ENCODE measurements around the gene AMH.
"Not testable (repeated sequence)": the region's sequence is repeated elsewhere in the genome, so short reads cannot be mapped to it uniquely, and the experiment has no call there.

AMH gene

DNA sequence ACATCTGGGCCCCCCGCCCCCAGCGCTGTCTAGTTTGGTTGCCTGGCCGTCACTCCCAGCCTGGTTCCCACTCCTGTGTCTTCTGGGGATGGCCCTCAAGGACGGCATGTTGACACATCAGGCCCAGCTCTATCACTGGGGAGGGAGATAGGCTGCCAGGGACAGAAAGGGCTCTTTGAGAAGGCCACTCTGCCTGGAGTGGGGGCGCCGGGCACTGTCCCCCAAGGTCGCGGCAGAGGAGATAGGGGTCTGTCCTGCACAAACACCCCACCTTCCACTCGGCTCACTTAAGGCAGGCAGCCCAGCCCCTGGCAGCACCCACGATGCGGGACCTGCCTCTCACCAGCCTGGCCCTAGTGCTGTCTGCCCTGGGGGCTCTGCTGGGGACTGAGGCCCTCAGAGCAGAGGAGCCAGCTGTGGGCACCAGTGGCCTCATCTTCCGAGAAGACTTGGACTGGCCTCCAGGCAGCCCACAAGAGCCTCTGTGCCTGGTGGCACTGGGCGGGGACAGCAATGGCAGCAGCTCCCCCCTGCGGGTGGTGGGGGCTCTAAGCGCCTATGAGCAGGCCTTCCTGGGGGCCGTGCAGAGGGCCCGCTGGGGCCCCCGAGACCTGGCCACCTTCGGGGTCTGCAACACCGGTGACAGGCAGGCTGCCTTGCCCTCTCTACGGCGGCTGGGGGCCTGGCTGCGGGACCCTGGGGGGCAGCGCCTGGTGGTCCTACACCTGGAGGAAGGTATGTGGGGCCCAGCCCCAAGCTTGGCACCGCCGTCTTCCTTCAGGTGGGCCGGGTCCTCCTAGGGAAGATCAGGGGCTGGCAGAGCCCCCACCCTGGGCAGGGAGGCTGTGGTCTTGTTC lies at the start of gene AMH:
TSS of gene AMH (plus strand) at position 314 of the 857 bp plus-strand sequence. CDS start at position 324, 10 bp downstream.
- no peak for DNase-seq

DNA sequence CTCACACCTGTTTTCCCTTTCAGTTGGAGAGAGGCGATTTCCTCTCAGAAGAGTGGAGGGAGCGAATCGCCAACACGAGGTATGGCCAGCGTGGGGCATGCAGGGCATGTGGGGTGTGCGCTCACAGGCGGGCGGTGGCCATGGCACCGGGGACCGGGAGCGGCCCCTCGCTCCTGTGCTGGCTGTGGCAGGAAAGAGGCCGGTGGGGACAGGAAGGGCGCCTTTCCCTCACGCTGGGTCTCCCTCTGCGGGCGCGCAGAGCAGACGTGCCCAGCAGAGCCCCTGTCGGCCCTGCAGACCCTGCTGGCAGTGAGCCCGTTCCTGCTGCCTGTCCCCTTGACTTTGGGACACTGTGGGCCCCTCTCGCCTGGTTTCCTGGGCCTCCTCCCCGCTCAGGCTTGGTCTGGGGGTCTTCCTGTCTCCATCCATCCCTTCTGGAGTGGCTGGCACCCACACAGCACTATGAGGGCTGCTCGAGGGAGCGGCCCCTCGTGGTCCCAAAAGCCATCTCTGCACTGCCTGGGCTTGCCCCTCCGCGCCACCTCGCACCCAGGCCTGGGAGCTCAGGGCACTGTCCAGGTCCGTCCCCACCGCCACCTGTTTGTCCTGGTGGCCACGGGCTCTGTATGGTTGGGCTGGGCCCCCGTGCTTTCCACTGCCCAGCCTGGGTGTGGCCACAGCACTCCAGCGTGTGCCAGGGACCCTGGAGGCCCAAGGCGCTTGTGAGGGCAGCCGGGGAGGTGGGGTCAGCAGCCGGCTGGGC lies 49.1 kb upstream of the AMH start:
- no peak for DNase-seq

DNA sequence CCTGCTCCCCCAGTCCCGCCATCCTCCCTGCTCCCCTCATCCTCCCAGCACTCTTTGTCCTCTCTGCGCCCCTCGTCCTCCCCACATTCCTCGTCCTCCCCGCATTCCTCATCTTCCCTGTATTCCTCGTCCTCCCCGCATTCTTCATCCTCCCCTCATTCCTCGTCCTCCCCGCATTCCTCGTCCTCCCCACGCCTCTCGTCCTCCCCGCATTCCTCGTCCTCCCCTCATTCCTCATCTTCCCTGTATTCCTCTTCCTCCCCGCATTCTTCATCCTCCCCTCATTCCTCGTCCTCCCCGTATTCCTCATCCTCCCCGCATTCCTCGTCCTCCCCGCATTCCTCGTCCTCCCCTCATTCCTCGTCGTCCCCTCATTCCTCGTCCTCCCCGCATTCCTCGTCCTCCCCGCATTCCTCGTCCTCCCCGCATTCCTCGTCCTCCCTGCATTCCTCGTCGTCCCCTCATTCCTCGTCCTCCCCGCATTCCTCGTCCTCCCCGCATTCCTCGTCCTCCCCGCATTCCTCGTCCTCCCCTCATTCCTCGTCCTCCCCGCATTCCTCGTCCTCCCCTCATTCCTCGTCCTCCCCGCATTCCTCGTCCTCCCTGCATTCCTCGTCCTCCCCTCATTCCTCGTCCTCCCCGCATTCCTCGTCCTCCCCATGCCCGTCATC lies 48.4 kb upstream of the AMH start:
- DNase-seq = not testable (repeated sequence)

DNA sequence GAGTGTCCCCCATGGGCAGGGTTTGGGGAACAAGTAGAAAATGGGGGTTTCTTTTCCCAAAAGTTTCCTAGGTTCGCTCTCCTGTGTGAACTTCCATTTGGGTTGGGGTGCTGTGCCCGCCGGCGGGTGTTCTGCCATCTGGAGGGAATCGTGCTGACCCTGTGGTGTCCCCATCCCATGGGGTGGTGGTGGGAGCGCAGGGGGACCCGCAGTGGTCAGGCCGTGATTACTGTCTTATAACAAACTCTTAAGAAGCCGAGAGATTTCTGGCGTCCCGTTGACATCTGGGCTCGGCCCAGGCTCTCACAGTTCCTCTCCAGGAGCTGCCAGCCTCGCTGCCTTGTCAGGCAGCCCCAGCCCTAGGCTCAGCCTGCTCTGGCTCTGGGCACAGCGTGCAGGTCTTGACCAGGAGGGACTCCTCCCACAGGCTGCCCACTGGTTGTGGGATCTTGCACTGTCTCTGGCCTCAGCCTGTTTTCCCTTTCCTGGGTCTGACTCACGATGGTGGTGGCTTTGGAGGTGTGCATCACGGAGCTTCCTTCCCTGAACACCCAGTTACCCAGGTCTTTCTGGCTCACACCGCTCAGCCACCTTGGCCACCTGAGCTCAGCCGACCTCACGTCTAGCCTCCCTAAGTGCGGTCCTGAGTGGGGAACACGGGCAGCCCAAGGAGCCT lies 47.5 kb upstream of the AMH start:
- no peak for DNase-seq

DNA sequence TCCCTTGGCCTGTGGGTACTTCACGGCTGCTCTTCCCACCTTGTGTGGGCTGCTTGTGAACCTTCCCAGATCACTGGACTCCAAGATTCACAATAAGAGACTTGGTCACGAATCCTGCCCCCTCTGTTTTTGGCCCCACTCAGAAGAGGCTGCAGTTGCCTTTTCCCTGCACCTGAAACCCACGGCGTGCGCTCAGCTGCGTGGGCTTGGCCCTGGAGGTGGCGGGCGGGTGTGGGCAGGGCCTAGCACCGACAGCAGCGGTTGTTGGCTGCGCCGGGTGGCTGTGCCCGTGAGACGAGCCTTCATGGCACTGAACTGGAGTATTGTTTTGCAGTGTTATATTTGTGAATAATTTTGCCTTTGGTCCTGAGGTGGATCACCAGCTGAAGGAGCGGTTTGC lies 46.8 kb upstream of the AMH start:
- DNase-seq = no peak

DNA sequence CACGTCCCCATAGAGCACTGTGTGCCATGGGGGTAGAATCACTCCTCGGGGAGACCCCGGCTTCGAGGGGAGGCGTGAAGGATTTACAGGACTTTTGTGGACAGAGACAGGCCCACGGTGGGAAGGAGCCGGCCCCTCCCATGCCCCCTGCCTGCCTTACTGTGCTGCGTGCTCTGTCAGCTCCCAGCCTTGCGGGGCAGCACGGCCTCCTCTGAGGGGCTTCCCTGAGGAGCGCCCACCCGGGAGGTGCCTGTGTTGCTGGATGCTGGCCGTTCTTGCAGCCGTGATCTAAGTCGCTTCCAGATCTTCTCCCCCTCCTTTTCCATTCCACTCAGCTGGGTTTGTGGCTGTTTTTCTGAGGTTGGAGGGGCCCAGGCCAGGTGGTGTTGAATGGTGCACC lies 42.1 kb upstream of the AMH start:
- DNase-seq = no peak

DNA sequence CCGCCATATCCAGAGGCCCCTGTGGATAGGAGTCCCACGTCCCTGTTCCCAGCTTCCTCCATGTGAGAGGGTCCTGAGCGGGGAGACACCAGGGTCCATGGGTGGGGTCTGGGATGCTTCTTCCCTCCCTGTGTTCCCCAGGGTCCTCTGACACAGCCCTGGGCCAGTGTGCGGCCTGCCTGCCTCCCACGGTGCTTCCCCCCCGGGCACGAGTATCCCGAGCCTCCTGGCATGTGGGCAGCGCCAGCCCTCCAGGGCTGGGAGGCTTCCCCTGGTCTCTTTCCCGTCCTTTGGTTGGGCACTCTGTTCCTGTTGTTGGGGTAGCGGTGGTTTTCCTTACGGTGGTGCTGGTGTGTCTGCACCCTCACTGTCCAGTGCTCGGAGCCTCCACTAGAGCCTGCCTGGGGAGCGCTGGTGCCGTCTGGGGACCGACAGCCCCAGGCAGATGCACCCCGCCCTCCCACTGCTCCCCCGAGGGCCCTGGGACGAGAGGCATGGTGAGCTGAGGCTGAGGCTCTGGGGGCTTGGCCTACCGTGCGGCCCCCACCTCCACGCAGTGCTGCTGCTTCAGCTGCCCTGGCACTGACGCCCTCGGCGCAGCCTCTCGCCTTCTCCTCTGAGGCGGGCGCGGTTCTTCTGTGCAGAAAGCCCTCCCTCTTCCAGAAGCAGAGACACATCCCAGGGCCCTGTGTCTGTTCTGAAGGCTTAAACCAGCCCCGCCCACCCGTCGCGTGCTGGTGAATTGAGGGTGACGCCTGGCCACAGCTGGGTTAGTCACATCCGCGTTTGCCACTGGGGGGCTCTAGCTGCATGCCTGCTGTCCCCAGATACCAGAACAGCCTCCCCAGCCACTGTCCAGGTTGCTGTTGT lies 40.9 kb upstream of the AMH start:
- DNase-seq = no peak

DNA sequence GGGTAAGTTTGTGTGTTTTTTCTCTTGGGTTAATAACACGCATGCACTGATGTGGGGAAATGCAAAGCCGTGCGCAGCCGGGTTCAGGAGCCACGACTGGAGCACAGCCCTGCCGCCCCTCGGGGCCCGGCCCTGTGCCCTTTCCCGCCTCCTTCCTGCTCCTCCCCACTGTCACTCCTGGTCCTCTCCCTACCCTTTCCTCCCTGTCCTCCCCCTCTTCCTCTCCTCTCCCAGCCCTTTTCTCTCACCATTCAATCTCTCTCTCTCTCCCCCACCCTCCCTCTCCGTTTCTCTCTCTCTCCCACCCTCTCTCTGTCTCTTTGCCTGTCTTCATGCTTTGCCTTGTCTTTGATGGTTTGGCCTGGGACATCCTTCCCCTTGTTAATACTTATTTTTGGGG lies 40.1 kb upstream of the AMH start:
- no peak for DNase-seq

DNA sequence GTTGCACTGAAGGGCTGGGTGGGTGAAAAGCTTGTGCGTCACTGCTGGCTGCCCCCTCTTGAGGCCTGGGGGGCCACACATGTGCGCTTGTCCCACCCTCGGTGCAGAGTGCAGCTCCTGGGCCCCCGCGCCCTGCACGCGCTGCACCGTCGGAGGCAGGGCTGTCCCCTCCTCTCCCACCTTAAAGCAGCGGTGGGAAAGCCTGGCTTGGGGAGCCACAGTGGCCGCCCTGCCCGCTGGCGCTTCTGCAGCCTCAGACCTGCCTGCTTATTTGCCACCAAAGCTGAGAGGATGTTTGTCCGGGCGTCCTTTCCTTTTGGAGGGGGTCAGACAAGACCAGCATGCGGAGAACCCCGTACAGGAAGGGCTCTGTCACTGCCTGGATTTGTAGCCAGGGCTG lies 39.7 kb upstream of the AMH start:
- DNase-seq = no peak

DNA sequence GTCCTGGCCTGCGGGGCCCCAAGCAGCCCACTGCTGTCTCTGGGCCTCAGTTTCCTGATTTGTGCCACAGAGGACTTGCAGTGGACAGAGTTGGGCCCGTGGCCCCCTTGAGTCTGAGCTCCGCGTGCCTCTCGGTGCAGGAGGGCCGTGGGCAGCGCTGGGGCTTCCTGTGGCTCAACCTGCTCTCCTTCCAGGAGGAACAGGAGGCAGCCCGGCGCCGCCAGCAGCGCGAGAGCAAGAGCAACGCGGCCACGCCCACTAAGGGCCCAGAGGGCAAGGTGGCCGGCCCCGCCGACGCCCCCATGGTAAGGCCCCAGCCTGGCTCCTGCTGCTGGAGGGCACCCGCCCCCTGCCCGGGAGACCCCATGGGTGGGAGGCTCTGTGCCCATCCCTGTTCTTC lies 38.9 kb upstream of the AMH start:
- DNase-seq = no peak

DNA sequence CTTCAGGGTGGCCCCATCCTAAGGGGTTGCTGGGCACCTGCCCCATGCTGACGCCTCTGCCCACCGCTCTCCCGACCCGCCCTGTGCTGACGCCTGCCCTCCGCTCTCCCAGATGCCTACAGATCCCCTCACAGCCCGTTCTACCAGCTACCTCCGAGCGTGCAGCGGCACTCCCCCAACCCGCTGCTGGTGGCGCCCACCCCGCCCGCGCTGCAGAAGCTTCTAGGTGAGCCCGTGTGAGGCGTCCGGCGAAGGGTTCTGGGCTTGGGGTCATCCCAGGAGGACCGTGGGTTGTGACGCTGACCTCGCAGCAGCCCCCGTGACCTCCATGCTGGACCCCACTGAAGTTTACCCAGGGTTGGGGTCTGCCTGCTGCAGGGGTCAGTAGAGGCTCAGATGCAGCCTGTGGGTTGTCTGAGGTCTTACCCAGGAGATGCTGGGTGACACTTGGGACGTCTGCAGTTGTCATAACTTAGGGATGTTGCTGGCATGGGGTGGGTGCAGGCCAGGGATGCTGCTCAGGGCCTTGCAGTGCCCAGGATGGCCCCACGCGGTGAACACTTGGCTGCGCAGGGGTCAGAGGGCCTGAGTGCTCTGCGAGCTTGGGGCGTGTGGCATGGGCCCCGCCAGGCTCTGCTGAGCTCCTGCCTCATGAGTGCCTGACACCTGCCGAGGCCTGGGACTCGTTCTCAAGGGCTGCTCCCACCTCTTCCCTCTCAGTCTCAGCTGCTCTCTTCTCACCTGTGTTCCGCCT lies 38.0 kb upstream of the AMH start:
- DNase-seq = no peak

DNA sequence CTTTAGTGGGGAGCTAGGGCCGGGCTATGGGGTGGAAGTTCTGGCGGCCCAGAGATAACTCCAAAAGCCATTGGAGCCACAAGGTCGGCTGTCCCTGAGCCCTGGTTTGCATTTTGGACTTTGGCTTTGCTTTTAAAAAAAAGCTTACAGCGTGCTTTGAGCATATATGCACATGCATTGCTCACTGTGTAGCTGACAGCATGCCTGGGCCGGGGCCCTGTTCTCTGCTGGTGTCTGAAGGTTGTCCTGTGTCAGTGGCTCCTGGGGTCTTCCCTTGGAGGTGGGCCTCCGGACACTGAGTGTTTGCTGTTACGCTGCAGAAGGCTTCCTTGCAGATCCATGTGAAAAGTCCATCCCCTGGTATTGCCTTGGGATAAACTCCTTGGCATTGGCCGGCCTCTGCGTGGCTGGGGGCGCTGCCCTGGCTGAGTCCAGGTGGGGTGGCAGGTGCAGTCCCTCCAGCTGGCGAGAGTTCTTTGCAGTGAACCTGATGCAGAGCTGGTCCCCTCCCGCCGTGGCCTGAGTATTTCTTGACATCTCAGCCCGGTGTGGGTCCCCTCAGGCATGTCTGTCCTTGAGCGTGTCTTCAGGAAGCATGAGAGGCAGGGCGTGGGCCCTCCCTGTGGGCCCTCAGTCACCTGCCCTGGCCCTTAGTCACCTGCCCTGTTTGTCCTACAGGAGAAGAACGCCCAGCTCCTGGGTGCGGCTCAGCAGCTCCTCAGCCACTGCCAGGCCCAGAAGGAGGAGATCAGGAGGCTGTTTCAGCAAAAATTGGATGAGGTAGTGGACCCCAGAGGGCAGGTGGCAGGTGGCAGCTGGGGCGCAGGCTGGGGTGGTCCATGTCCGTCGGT lies 36.0 kb upstream of the AMH start:
- DNase-seq = no peak

DNA sequence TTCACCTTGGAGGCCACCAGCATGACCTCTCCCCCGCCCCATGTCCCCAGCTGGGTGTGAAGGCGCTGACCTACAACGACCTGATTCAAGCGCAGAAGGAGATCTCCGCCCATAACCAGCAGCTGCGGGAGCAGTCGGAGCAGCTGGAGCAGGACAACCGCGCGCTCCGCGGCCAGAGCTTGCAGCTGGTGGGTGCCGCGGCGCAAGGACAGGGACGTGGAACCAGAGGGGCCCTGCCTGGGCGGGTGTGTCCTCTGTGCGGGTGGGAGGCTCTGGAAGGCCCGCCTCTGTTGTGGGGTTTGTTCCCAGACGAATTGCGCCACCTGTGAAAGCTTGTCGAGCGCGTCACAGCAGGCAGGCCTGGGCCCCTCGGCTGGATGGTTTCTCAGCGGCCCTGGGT lies 35.3 kb upstream of the AMH start:
- DNase-seq = no peak

DNA sequence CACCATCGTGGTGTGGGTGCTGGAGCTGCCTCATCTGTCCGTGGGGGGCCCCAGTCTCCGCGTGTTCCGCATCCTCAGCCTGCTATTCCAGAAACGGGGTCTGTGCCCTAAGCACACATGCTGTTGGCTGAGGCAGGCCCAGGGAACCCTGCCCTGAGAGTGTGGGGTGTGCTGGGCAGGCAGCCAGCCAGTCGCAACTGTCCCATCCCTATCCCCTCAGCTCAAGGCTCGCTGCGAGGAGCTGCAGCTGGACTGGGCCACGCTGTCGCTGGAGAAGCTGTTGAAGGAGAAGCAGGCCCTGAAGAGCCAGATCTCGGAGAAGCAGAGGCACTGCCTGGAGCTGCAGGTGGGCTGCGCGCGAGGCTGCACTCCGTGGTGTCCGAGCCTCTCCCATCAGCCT lies 34.9 kb upstream of the AMH start:
- DNase-seq = no peak

DNA sequence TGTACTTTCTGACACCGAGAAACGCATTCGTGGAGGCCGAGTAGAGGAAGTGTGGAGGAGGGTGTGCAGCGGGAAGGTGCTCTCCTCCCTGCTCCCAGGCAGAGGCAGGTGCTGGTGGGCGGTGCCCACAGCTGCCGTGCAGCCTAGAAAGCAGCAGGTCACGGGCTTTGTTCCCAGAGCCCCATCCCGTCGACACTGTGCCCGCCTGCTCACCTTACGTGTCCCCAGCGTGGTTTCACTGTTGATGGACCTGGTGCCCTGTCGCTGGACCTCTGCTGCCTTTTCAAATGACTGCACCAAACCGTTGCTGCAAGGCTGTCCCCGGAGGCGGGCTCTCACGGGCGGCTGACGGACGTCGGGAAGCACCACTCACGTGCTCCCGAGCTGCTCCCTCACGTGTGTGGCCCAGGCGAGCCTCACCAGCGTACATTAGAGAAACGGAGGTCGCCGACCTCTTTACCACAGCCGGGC lies 33.8 kb upstream of the AMH start:
- no peak for DNase-seq

DNA sequence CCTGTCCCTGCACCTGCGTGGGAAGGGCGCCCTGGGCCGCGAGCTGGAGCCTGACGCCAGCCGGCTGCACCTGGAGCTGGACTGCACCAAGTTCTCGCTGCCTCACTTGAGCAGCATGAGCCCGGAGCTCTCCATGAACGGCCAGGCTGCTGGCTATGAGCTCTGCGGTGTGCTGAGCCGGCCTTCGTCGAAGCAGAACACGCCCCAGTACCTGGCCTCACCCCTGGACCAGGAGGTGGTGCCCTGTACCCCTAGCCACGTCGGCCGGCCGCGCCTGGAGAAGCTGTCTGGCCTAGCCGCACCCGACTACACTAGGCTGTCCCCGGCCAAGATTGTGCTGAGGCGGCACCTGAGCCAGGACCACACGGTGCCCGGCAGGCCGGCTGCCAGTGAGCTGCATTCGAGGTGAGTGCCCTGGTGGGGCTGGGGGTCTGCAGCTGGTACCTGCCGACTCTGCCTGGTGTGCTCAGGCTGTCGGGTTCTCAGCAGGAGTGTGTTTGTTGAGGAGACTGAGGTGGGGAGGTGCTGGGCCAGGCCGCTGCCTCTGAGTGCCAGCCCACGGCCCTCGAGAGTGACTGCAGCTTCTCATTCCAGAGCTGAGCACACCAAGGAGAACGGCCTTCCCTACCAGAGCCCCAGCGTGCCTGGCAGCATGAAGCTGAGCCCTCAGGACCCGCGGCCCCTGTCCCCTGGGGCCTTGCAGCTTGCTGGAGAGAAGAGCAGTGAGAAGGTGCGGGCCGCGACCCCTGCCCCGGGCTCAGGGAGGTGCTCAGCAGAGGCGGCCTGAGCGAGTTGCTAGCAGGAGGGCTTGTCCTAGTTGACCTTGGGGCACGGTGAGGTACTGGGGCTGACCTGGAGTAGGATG lies 32.5 kb upstream of the AMH start:
- no peak for DNase-seq

DNA sequence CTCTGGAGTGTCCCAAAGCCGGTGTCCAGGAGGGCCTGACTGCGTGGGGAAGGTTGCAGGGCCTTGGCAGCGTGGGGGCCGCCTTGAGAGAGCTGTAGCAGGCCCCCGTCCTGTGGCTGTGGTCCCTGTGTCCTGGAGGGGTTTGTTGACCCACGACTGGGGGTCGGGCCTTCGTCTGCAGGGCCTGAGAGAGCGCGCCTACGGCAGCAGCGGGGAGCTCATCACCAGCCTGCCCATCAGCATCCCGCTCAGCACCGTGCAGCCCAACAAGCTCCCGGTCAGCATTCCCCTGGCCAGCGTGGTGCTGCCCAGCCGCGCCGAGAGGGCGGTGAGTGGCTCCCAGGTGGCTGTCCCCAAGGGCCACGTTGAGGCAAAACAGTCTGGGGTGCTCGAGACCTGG lies 31.5 kb upstream of the AMH start:
- no peak for DNase-seq

DNA sequence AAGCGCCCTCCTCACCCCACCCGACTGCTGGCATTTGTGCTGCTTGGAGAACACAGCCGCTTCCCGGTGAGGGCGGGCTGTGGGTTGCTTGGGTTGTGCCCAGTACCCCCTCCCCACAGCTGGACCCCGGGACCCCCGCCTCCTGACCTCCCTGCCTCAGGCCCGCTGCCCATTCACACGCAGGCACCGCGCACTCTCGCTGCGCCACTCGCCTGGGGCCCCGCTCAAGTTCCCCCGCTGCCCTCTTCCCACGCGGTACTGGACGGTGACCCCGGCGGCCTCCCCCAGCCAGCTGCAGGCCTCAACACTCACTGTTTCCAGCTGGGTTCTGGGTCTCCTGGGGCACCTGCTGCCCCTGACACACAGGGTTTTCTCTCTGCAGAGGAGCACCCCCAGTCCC lies 29.4 kb upstream of the AMH start:
- DNase-seq = no peak

DNA sequence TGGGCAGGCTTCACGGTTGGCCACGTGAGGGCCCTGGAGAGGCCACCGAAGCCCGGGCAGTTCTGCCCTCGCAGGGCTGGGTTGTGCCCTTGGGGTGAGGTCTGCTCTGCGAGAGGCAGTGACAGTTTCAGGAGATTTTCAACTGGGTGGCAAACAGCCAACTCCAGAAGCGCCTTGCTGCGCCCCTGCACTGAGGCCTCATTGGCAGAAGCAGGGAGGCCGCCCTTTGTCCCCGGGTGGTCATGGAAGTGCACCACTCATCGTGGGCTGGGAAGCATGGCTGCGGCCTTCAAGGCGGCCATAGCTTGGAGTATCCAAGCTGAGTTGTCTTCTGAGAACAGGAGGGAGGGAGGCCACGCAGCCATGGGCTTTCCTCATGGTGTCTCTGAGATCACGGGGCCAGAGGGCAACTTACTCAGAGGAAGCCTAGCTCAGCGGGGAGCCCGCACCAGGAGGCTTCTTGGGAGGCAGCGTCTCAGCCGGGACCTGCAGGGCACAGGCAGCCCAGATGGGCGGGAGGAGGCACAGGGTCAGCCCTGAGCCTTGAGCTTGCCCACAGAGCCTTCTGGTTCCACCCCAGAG lies 27.8 kb upstream of the AMH start:
- DNase-seq = no peak

All from GOT3 (cell line).